HUDEP-2 (cell line): ENCODE results near the gene ANXA3.
"Not testable (repeated sequence)": the region's sequence is repeated elsewhere in the genome, so short reads cannot be mapped to it uniquely, and the experiment has no call there.

ENCODE experiments used
- DNase-seq, 76 experiments: peaks; one replicate each; lab custom pipeline; 2025; ENCODE audit not compliant: unreplicated experiment in 76 of 76; lab: John Stamatoyannopoulos, UW

ANXA3 gene

GRCh38 chr4:78551420-78552351, at the start of gene ANXA3:
Gene ANXA3, plus strand, starts transcription at chr4:78551770. Its CDS starts 2,704 bp downstream, at chr4:78554474.
- no peak for DNase-seq

GRCh38 chr4:78506260-78506659, 45.3 kb upstream of the ANXA3 start:
- DNase-seq: not testable (repeated sequence)

- no peak for DNase-seq
Observed at GRCh38 chr4:78509043-78509442, 42.5 kb upstream of the ANXA3 start.

- DNase-seq: no peak
Observed at GRCh38 chr4:78510108-78510507, 41.5 kb upstream of the ANXA3 start.

GRCh38 chr4:78510681-78511080, 40.9 kb upstream of the ANXA3 start:
- DNase-seq: no peak

GRCh38 chr4:78512357-78512920, 39.1 kb upstream of the ANXA3 start:
- no peak for DNase-seq

- DNase-seq: no peak
Observed at GRCh38 chr4:78513411-78513975, 38.1 kb upstream of the ANXA3 start.

DNA sequence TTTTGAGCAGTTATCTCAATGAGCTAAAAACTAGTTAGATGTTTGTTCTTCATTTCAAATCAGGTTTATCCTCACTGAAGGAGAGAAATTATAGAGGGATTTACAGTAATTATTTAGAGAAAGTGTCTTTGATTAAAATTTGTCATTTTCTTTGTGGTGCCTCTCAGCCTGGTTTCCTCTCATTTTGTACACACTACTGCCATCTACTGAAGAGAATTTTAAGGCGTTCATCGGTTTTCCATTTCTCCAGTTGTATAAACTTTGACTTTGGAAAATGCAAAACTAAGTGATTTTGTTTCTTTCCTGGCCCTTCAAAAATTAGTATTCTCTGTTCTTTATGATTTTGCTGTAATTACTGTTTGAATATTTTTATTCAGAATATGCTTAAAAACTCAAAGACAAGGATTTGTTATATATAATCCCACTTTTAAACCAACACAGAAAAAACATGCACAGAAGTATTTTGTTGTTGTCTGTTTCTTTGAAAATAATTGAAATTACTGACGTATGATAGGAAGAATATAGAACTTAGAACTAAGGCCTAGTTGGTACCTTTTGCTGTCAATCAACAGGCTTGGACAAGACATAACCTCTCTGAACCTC, 34.4 kb upstream of the ANXA3 start:
- DNase-seq: peak in 4 of 76 experiments; percentile 1 to 30 (median 4)

- DNase-seq: no peak
Observed at GRCh38 chr4:78518561-78518960, 33.0 kb upstream of the ANXA3 start.

DNA sequence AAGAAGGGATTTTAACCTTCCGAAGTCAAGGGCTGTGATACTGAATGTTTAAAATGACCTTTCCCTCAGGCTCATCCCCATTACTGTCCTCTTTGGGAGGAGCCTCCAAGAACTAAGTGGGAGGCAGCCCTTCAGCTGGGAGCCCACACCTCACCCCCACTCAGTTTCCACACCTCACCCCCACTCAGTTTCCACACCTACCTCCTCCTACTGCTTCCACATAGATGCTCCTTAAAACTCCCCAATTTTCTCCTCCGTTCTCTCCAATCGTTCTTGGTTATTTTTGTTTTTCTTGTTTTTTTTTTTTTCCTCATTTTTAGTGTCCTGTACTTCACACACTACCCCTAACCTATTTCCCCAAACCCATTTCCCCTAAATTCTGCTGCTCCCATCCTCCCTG, 31.6 kb upstream of the ANXA3 start:
- DNase-seq: no peak

- no peak for DNase-seq
Observed at GRCh38 chr4:78520808-78521226, 30.8 kb upstream of the ANXA3 start.

DNA sequence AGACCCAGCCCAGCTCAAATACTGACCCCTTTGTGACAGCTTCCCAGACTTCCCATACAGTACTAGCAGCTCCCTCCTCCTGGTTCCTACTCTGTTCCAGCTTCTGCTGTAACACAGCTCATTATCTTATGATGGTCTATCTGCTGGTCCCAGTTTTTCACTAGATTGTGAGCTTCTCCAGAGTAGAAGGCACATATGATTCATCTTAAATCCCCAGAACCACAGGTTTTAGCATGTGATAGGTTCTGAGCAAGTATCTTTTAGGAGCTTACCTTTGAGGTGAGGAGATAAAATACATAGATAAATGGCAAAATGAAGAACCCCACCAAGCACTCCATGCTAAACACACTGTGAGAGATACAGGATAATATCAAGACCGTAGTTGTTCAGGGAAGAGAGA, 27.6 kb upstream of the ANXA3 start:
- no peak for DNase-seq

GRCh38 chr4:78525559-78525958, 26.0 kb upstream of the ANXA3 start:
- no peak for DNase-seq

DNA sequence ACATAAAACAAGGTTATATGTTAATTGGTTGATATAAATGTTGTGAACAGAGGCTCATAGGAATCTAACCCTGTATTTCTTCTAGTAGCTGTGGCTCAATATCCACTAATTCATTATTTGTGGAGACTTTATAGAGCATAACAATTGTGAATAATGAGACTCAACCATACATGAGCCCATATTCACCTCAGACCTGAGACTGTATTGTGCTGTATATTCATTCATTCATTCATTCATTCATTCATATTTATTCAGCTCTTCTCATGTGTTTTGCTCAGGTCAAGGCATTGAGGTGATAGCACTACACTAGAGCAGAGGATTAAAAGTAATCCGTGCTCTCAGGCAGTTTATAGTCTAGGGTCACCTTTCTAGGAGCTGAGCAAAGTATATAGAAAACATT, 24.5 kb upstream of the ANXA3 start:
- no peak for DNase-seq

- DNase-seq: no peak
Observed at GRCh38 chr4:78527555-78527954, 24.0 kb upstream of the ANXA3 start.

GRCh38 chr4:78528327-78528726, 23.2 kb upstream of the ANXA3 start:
- no peak for DNase-seq

DNA sequence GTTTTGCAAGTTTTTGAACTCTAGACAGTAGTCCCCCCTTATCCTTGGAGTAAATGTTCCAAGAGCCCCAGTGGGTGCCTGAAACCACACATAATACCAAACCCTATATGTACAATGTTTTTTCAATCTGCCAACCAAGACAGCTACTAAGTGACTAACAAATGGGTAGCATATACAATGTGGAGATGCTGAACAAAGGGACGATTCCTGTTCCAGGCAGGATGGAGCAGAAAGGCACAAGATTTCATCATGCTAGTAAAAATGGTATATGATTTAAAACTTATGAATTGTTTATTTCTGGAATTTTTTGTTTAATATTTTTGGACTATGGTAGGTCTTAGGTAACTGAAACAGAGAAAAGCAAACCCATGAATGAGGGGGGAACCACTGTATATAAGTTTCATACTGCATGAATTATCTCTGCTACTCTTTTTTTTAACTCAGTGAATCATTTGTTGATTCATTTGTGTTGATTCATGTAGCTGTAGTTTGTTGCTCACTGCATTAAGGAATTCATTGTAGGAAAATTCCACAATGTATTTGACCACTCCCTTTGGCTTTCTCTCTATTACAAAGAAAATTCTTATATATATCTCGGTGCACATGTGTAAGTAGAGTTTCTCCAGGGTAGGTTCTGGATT, 21.9 kb upstream of the ANXA3 start:
- DNase-seq: no peak

- DNase-seq: no peak
Observed at GRCh38 chr4:78532046-78532445, 19.5 kb upstream of the ANXA3 start.

- DNase-seq: no peak
Observed at GRCh38 chr4:78533854-78534253, 17.7 kb upstream of the ANXA3 start.

DNA sequence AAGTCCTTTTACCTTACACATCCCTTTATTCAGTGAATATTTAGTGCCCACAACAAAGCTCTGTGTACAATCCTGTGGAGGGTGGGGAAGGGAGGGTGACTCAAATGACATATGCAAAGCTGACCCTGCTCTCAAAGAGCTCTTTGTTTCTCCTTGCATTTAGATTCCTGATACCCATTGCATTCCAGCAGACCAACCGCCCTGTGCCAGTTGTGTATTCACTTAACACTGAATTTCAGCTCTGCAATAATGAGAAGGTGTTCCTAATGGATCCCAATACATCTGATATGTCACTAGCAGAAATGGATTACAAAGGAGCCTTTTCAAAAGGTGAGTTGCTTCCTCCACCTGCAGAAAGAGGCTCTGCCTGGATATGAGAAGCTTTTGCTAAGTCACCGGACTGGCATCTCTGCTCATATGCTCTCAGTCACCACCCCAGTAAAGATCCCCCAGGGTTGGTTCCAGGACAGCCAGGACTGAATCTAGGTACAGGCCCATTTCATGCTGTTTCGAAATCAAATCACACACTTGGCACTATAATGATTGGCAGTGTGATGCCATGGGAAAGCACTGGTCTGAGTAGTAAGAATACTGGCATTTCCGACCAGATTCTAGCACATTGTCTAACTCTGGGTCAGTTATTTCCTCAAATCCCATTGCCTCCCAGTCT, 17.1 kb upstream of the ANXA3 start:
- no peak for DNase-seq
